Measurements from ENCODE around the gene ARSK.

Gene ARSK

DNA sequence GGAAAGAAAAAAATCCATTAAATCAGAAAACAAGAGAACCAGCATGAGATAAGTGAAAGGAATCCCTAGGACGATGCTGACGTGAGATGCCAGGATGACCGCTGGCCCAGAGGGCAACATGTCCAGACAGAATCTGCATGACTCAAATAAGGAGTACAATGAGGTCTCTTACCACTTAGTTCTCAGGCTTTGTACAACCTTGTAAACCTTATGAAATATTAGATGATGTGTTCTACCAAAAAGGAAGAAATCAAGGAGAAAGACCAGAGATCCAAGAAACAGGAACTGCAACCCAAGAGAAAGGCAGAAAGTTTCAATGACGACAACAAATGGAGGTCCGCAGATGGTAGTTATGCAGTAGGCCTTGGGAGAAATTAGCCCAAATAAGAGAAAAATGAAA lies 62.2 kb downstream of the ARSK start:
- TF ChIP-seq, protein P1, sequence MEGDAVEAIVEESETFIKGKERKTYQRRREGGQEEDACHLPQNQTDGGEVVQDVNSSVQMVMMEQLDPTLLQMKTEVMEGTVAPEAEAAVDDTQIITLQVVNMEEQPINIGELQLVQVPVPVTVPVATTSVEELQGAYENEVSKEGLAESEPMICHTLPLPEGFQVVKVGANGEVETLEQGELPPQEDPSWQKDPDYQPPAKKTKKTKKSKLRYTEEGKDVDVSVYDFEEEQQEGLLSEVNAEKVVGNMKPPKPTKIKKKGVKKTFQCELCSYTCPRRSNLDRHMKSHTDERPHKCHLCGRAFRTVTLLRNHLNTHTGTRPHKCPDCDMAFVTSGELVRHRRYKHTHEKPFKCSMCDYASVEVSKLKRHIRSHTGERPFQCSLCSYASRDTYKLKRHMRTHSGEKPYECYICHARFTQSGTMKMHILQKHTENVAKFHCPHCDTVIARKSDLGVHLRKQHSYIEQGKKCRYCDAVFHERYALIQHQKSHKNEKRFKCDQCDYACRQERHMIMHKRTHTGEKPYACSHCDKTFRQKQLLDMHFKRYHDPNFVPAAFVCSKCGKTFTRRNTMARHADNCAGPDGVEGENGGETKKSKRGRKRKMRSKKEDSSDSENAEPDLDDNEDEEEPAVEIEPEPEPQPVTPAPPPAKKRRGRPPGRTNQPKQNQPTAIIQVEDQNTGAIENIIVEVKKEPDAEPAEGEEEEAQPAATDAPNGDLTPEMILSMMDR (IDR thresholded peaks at IDR 0.05; ENCODE audit: control insufficient read depth, insufficient read depth, low read depth, low read length, missing control alignments) = no peak
- no peak overlapping the region for H3K4me3 ChIP-seq (ENCODE audit: control insufficient read depth, low read depth, low read length)
- no peak for DNase-seq (ENCODE audit: low read depth)

DNA sequence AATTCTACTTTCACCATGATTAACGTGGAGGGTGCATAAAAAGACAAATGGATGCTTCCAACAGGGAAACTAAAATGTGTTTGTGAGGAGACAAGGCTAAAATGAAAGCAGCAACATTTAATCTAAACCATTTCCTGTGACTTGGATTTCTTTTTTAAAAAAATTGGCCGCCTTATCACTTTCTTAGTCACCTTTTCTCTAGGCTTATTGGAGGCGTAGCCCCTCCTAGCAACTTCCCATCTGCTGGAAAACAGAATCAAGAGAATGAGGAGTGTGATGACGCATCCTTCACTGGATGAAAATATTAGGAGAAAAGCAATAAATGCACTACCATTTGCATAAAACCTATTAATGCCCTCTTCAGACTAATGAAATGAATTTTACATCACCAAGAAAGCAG lies 64.2 kb downstream of the ARSK start:
- TF ChIP-seq, protein P1 (IDR thresholded peaks at IDR 0.05; ENCODE audit: control insufficient read depth, insufficient read depth, low read depth, low read length, missing control alignments) = no peak
- H3K4me3 ChIP-seq (ENCODE audit: control insufficient read depth, low read depth, low read length) = no peak overlapping the region
- DNase-seq (ENCODE audit: low read depth) = no peak

DNA sequence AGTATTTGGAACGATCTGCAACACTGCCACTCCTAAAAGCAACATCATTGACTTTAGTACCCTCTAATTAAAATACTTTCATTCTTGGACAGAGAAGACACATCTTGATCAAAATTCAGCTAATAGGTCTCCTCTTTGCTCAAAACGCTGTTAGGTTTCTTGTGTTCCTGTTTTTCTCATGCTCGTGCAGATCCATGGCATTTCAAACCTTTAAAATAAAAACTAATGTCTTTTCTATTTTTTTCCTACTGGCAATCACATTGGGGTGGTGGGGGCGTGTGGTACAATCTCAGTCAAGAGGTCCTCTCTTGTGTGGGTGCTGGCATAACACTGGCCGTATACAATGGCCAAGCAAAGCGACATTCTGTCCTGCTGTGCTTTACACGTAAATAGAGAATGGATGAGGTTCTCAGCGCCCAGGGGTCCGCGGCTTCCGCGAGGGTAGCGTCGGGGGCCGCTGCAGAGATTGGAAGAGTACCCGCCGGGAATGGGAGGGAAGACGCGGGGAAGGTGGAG lies 64.7 kb downstream of the ARSK start:
- DNase-seq (ENCODE audit: low read depth) = no peak
- H3K4me3 ChIP-seq (ENCODE audit: control insufficient read depth, low read depth, low read length) = peak overlapping the region; percentile 61
- TF ChIP-seq, protein P1 (IDR thresholded peaks at IDR 0.05; ENCODE audit: control insufficient read depth, insufficient read depth, low read depth, low read length, missing control alignments) = no peak

DNA sequence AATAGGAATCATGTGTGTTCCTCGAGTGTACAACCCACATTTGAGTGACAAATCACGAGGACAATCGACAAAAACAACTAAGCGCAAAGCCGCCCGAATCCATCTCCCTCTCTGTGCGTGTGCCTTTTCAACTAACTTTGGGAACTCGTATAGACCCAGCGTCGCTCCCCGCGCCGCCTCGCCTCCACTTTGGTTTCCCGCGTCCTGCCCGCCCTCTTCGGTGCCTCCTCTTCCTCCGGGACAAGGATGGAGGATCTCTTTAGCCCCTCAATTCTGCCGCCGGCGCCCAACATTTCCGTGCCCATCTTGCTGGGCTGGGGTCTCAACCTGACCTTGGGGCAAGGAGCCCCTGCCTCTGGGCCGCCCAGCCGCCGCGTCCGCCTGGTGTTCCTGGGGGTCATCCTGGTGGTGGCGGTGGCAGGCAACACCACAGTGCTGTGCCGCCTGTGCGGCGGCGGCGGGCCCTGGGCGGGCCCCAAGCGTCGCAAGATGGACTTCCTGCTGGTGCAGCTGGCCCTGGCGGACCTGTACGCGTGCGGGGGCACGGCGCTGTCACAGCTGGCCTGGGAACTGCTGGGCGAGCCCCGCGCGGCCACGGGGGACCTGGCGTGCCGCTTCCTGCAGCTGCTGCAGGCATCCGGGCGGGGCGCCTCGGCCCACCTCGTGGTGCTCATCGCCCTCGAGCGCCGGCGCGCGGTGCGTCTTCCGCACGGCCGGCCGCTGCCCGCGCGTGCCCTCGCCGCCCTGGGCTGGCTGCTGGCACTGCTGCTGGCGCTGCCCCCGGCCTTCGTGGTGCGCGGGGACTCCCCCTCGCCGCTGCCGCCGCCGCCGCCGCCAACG lies 65.3 kb downstream of the ARSK start, which contains the start of gene GPR150:
TSS of gene GPR150 (plus strand) at position 58 of the 840 bp plus-strand sequence. CDS start at position 247, 189 bp downstream.
- H3K4me3 ChIP-seq (ENCODE audit: control insufficient read depth, low read depth, low read length) = peak within 1 kb of the TSS; percentile 61
- no peak for DNase-seq (ENCODE audit: low read depth)
- TF ChIP-seq, protein P1 (IDR thresholded peaks at IDR 0.05; ENCODE audit: control insufficient read depth, insufficient read depth, low read depth, low read length, missing control alignments) = no peak

DNA sequence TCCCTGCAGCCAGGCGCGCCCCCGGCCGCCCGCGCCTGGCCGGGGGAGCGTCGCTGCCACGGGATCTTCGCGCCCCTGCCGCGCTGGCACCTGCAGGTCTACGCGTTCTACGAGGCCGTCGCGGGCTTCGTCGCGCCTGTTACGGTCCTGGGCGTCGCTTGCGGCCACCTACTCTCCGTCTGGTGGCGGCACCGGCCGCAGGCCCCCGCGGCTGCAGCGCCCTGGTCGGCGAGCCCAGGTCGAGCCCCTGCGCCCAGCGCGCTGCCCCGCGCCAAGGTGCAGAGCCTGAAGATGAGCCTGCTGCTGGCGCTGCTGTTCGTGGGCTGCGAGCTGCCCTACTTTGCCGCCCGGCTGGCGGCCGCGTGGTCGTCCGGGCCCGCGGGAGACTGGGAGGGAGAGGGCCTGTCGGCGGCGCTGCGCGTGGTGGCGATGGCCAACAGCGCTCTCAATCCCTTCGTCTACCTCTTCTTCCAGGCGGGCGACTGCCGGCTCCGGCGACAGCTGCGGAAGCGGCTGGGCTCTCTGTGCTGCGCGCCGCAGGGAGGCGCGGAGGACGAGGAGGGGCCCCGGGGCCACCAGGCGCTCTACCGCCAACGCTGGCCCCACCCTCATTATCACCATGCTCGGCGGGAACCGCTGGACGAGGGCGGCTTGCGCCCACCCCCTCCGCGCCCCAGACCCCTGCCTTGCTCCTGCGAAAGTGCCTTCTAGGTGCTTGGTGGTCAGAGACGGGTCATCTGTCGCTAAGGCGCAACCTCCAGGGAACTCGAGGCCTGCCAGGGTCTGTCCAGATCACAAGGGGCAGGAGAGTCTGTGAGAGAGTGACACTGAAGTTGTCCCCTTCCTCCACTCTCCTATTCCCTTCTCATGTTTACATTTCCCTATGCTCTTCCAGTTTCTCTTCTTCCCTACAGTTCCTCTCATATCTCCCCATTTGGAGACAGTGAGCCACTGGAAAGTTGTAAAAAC lies 66.3 kb downstream of the ARSK start:
- no peak for DNase-seq (ENCODE audit: low read depth)
- TF ChIP-seq, protein P1 (IDR thresholded peaks at IDR 0.05; ENCODE audit: control insufficient read depth, insufficient read depth, low read depth, low read length, missing control alignments) = no peak
- H3K4me3 ChIP-seq (ENCODE audit: control insufficient read depth, low read depth, low read length) = peak overlapping the region; percentile 26

Data from AG09309 (cell line).